SK-N-SH (cell line): ENCODE measurements around the gene ARHGEF17.

Experiments used
- CHD2 ChIP-seq: fragments of 150-350 bp; IDR thresholded peaks from 2 replicates; pipeline ENCODE4 v1.6.1; 2018; ENCODE audit warnings: low read length; ENCODE audit not compliant: partially characterized antibody
- CTCF ChIP-seq: fragments of 200-600 bp; sonication (generic); IDR thresholded peaks from 2 replicates; pipeline ENCODE4 v1.6.1; 2017; ENCODE audit warnings: antibody characterized with exemption, mild to moderate bottlenecking, moderate library complexity
- EP300 ChIP-seq, 2 experiments: IDR thresholded peaks; 2 replicates each; pipeline versions ENCODE4 v1.4.0 to v1.6.1; 2012; ENCODE audit warnings: borderline replicate concordance in 1 of 2, low read depth in 1 of 2, low read length in 1 of 2
- IRF3 ChIP-seq: fragments of 150-350 bp; IDR thresholded peaks from 2 replicates; pipeline ENCODE4 v1.6.1; 2016; ENCODE audit warnings: mild to moderate bottlenecking, low read depth, low read length
- MAX ChIP-seq: IDR thresholded peaks from 2 replicates; pipeline ENCODE4 v1.4.0; 2012; ENCODE audit warnings: low read depth
- RAD21 ChIP-seq: IDR thresholded peaks from 2 replicates; pipeline ENCODE4 v1.6.1; 2012; ENCODE audit warnings: mild to moderate bottlenecking, low read length
- RFX5 ChIP-seq: IDR thresholded peaks from 2 replicates; pipeline ENCODE4 v1.6.1; 2012; ENCODE audit warnings: mild to moderate bottlenecking, improper control_type of control experiment, low read length
- TEAD4 ChIP-seq: IDR thresholded peaks from 2 replicates; pipeline ENCODE4 v1.4.0; 2012; ENCODE audit warnings: mild to moderate bottlenecking, borderline replicate concordance; ENCODE audit not compliant: insufficient read depth
- TF ChIP-seq, protein P1 (sequence below): IDR thresholded peaks from 2 replicates; pipeline ENCODE4 v1.4.0; 2012; ENCODE audit warnings: low read depth, borderline replicate concordance
- TF ChIP-seq, protein P2 (sequence below): IDR thresholded peaks from 2 replicates; pipeline ENCODE4 v1.6.1; 2012; ENCODE audit warnings: mild to moderate bottlenecking, low read depth, low read length, moderate library complexity

- TF ChIP-seq RFX5 (0 out of 2 replicates have a peak, but pooled peaks have one; percentile 16), MAX (no peak), CTCF (peak; percentile 99), TEAD4 (no peak), EP300 (IDR thresholded peaks at IDR 0.05; ENCODE audit: borderline replicate concordance in 1 of 2, low read depth in 1 of 2, low read length in 1 of 2) (no peak), CHD2 (peak; percentile 24), IRF3 (no peak), RAD21 (peak; percentile 79)
- TF ChIP-seq, protein P1, sequence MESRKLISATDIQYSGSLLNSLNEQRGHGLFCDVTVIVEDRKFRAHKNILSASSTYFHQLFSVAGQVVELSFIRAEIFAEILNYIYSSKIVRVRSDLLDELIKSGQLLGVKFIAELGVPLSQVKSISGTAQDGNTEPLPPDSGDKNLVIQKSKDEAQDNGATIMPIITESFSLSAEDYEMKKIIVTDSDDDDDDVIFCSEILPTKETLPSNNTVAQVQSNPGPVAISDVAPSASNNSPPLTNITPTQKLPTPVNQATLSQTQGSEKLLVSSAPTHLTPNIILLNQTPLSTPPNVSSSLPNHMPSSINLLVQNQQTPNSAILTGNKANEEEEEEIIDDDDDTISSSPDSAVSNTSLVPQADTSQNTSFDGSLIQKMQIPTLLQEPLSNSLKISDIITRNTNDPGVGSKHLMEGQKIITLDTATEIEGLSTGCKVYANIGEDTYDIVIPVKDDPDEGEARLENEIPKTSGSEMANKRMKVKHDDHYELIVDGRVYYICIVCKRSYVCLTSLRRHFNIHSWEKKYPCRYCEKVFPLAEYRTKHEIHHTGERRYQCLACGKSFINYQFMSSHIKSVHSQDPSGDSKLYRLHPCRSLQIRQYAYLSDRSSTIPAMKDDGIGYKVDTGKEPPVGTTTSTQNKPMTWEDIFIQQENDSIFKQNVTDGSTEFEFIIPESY, result no peak
- TF ChIP-seq, protein P2, sequence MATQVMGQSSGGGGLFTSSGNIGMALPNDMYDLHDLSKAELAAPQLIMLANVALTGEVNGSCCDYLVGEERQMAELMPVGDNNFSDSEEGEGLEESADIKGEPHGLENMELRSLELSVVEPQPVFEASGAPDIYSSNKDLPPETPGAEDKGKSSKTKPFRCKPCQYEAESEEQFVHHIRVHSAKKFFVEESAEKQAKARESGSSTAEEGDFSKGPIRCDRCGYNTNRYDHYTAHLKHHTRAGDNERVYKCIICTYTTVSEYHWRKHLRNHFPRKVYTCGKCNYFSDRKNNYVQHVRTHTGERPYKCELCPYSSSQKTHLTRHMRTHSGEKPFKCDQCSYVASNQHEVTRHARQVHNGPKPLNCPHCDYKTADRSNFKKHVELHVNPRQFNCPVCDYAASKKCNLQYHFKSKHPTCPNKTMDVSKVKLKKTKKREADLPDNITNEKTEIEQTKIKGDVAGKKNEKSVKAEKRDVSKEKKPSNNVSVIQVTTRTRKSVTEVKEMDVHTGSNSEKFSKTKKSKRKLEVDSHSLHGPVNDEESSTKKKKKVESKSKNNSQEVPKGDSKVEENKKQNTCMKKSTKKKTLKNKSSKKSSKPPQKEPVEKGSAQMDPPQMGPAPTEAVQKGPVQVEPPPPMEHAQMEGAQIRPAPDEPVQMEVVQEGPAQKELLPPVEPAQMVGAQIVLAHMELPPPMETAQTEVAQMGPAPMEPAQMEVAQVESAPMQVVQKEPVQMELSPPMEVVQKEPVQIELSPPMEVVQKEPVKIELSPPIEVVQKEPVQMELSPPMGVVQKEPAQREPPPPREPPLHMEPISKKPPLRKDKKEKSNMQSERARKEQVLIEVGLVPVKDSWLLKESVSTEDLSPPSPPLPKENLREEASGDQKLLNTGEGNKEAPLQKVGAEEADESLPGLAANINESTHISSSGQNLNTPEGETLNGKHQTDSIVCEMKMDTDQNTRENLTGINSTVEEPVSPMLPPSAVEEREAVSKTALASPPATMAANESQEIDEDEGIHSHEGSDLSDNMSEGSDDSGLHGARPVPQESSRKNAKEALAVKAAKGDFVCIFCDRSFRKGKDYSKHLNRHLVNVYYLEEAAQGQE, result no peak
These were observed 43.0 kb downstream of the ARHGEF17 start for GRCh38 chr11:73350908-73351636.
